Upper lobe of left lung (tissue), 4 donors: ENCODE data around the gene IGF2R.

ENCODE experiments used
- POLR2AphosphoS5 ChIP-seq, 2 donors: sonication (generic); formaldehyde crosslinking; IDR thresholded peaks; one replicate each; pipeline ENCODE4 v1.5.1; 2017; ENCODE audit warnings: antibody characterized with exemption in 2 of 2
- TF ChIP-seq, protein P1 (sequence below), 6 experiments: fragments of 450-650 bp in 4 of 6; fragments of 200-600 bp in 2 of 6; sonication (generic) in 2 of 6; IDR thresholded peaks; one replicate each; pipeline ENCODE4 v1.5.1; 2016 to 2019; ENCODE audit warnings: antibody characterized with exemption in 6 of 6

DNA sequence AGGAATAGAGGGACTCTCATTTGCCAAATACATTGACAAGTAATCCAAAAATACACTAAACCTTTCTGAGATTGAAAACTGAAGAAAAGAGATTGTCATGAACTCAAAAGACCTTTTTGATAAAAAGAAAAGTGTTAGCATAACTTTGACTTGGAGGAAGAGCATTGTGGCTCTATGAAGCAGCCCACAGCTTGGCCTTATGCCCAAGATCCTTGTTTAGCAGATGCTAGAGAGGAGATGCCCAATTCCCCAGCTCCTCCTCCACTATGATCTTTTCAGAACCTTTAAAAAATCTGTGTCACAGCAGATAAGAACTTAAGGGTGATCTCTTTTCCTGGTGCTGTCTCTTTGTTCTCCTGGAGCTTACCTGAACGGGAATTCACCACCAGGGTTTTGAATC lies 35.8 kb upstream of the IGF2R start:
- TF ChIP-seq, protein P1, sequence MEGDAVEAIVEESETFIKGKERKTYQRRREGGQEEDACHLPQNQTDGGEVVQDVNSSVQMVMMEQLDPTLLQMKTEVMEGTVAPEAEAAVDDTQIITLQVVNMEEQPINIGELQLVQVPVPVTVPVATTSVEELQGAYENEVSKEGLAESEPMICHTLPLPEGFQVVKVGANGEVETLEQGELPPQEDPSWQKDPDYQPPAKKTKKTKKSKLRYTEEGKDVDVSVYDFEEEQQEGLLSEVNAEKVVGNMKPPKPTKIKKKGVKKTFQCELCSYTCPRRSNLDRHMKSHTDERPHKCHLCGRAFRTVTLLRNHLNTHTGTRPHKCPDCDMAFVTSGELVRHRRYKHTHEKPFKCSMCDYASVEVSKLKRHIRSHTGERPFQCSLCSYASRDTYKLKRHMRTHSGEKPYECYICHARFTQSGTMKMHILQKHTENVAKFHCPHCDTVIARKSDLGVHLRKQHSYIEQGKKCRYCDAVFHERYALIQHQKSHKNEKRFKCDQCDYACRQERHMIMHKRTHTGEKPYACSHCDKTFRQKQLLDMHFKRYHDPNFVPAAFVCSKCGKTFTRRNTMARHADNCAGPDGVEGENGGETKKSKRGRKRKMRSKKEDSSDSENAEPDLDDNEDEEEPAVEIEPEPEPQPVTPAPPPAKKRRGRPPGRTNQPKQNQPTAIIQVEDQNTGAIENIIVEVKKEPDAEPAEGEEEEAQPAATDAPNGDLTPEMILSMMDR (IDR thresholded peaks at IDR 0.05) = no peak
- TF ChIP-seq POLR2AphosphoS5 (IDR thresholded peaks at IDR 0.05) = no peak
